K562 (cell line): Measurements from ENCODE around the gene CYP2R1. TPM values are rescaled to one million over a fixed set of nuclear protein-coding genes. Genes with fewer than 3 reads are reported as not detected.

Source experiments
- CHCHD3 ChIP-seq: fragments of 250-450 bp; sonication (Bioruptor Pico); IDR thresholded peaks from 2 replicates; pipeline ENCODE4 v2.1.2; 2022; ENCODE audit warnings: mild to moderate bottlenecking
- EP400 ChIP-seq: fragments of 450-650 bp; IDR thresholded peaks from 2 replicates; pipeline ENCODE4 v1.6.1; 2017; ENCODE audit warnings: antibody characterized with exemption, mild to moderate bottlenecking, moderate library complexity
- FOXA1 ChIP-seq: fragments of 450-650 bp; IDR thresholded peaks from 2 replicates; pipeline ENCODE4 v1.6.1; 2016; ENCODE audit warnings: mild to moderate bottlenecking, borderline replicate concordance
- HEY1 ChIP-seq: fragments of 250-450 bp; sonication (Bioruptor Pico); IDR thresholded peaks from 2 replicates; pipeline ENCODE4 v1.5.0; 2020; ENCODE audit warnings: mild to moderate bottlenecking, moderate library complexity, borderline replicate concordance
- MYNN ChIP-seq, 2 experiments: sonication (generic); formaldehyde crosslinking in 1 of 2; IDR thresholded peaks; 2 replicates each; pipeline versions ENCODE4 v1.5.0 to v1.6.1; 2016 to 2020; ENCODE audit warnings: antibody characterized with exemption in 1 of 2, missing genetic modification reagents in 1 of 2
- NCOA6 ChIP-seq: fragments of 450-650 bp; IDR thresholded peaks from 2 replicates; pipeline ENCODE4 v1.6.1; 2017; ENCODE audit warnings: mild to moderate bottlenecking
- NFRKB ChIP-seq: fragments of 450-650 bp; IDR thresholded peaks from 2 replicates; pipeline ENCODE4 v1.6.1; 2016; ENCODE audit warnings: low read depth
- PRDM10 ChIP-seq: fragments of 450-650 bp; IDR thresholded peaks from 2 replicates; pipeline ENCODE4 v1.6.1; 2018; ENCODE audit not compliant: partially characterized antibody
- RUNX1 ChIP-seq: sonication (generic); IDR thresholded peaks from 2 replicates; pipeline ENCODE4 v1.6.1; 2016; ENCODE audit warnings: antibody characterized with exemption, low read depth
- SMARCE1 ChIP-seq: fragments of 450-650 bp; IDR thresholded peaks from 2 replicates; pipeline ENCODE4 v1.7.1; 2016; ENCODE audit warnings: mild to moderate bottlenecking
- TFAP4 ChIP-seq: sonication (generic); formaldehyde crosslinking; IDR thresholded peaks from 2 replicates; pipeline ENCODE4 v1.8.0; 2022; ENCODE audit warnings: missing genetic modification reagents, mild to moderate bottlenecking, moderate library complexity, borderline replicate concordance
- TOE1 ChIP-seq, 2 experiments: fragments of 450-650 bp in 1 of 2; sonication (generic) in 1 of 2; formaldehyde crosslinking in 1 of 2; IDR thresholded peaks; 2 replicates each; pipeline versions ENCODE4 v1.7.1 to v1.8.0; 2016 to 2022; ENCODE audit warnings: borderline replicate concordance in 2 of 2, mild to moderate bottlenecking in 2 of 2, antibody characterized with exemption in 1 of 2, inconsistent platforms in 1 of 2, low read depth in 1 of 2, missing genetic modification reagents in 1 of 2, moderate library complexity in 1 of 2
- TRIM24 ChIP-seq, 2 experiments: fragments of 450-650 bp; IDR thresholded peaks; 2 replicates each; pipeline ENCODE4 v1.6.1; 2016
- ZNF584 ChIP-seq: fragments of 200-800 bp; sonication (Bioruptor generic); IDR thresholded peaks from 2 replicates; pipeline ENCODE4 v1.6.1; 2016; ENCODE audit warnings: low read depth, mild to moderate bottlenecking, missing genetic modification characterization, missing compliant biosample characterization
- ZNF586 ChIP-seq: fragments of 450-650 bp; formaldehyde crosslinking; conservative IDR thresholded peaks from 2 replicates; pipeline ENCODE4 v1.4.0; 2020; ENCODE audit warnings: mild to moderate bottlenecking, moderate library complexity
- polyA plus RNA-seq, 8 experiments: library from polyadenylated mRNA; depleted of rRNA in 4 of 8; stranded (reverse) in 5 of 8; unstranded in 3 of 8; fragments of >200 nt; fragmentation: Nextera tagmentation in 2 of 8; fragmentation: Illumina TruSeq in 1 of 8; extraction: Ambion mirVana in 2 of 8; extraction: Trizol in 1 of 8; gene quantifications; 2 replicates each; pipeline versions ENCODE4 v1.2.1 to v1.2.3, GENCODE V29; 2011 to 2014; ENCODE audit warnings: inconsistent platforms in 1 of 8, missing spikeins in 1 of 8
- total RNA-seq, 7 experiments: library from RNA; depleted of rRNA in 6 of 7; stranded (reverse); fragments of >200 nt in 6 of 7; fragmentation: Illumina TruSeq in 2 of 7; extraction: Trizol in 2 of 7; gene quantifications; 2 replicates each; pipeline versions ENCODE4 v1.2.1 to v1.2.3, GENCODE V29; 2011 to 2021; ENCODE audit warnings: low replicate concordance in 1 of 7
- TF ChIP-seq, protein P1 (sequence below): sonication (generic); formaldehyde crosslinking; IDR thresholded peaks from 2 replicates; pipeline ENCODE4 v1.8.0; 2022; ENCODE audit warnings: mild to moderate bottlenecking, missing genetic modification reagents
- TF ChIP-seq, protein P2 (sequence below), 2 experiments: fragments of 450-650 bp; conservative IDR thresholded peaks; 2 replicates each; pipeline ENCODE4 v1.6.1; 2017; ENCODE audit warnings: mild to moderate bottlenecking in 2 of 2, moderate library complexity in 2 of 2
- TF ChIP-seq, protein P3 (sequence below): fragments of 250-450 bp; sonication (Bioruptor Pico); IDR thresholded peaks from 2 replicates; pipeline ENCODE4 v1.8.0; 2022; ENCODE audit warnings: inconsistent platforms

The CYP2R1 gene
- total and polyA plus RNA-seq, 9 of the 15 experiments (the other 6 are each of a cell fraction or from before 2014, with no cell fraction given): 19.4 to 40.5 (median 29.4) TPM

GRCh38 chr11:14894657-14895598 lies 2.9 kb upstream of the CYP2R1 start (continued):
- no peak for TF ChIP-seq RUNX1
- TF ChIP-seq TFAP4: peak; percentile 31; the same call in 1 of the 2 replicates
- peak; percentile 97 for TF ChIP-seq MYNN (IDR thresholded peaks at IDR 0.05)
- TF ChIP-seq MYNN (CRISPR knock-in tag; IDR thresholded peaks at IDR 0.05): no peak
- no peak for TF ChIP-seq ZNF586
- TF ChIP-seq, protein P1, sequence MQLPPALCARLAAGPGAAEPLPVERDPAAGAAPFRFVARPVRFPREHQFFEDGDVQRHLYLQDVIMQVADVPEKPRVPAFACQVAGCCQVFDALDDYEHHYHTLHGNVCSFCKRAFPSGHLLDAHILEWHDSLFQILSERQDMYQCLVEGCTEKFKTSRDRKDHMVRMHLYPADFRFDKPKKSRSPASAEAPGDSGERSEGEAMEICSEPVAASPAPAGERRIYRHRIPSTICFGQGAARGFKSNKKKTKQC (CRISPR knock-in tag): no peak
- no peak for TF ChIP-seq CHCHD3 (CRISPR knock-in tag)
- no peak for TF ChIP-seq NCOA6
- TF ChIP-seq ZNF584 (CRISPR knock-in tag): peak; percentile 97
- TF ChIP-seq EP400: peak; percentile 89
- TF ChIP-seq SMARCE1: peak; percentile 55; the same call in 1 of the 2 replicates
- 0 out of 2 replicates have a peak, but pooled peaks have one; percentile 26 for TF ChIP-seq TOE1 (IDR thresholded peaks at IDR 0.05; ENCODE audit: borderline replicate concordance)
- no peak for TF ChIP-seq TOE1 (CRISPR knock-in tag; IDR thresholded peaks at IDR 0.05; ENCODE audit: borderline replicate concordance, low read depth)
- TF ChIP-seq, protein P2, sequence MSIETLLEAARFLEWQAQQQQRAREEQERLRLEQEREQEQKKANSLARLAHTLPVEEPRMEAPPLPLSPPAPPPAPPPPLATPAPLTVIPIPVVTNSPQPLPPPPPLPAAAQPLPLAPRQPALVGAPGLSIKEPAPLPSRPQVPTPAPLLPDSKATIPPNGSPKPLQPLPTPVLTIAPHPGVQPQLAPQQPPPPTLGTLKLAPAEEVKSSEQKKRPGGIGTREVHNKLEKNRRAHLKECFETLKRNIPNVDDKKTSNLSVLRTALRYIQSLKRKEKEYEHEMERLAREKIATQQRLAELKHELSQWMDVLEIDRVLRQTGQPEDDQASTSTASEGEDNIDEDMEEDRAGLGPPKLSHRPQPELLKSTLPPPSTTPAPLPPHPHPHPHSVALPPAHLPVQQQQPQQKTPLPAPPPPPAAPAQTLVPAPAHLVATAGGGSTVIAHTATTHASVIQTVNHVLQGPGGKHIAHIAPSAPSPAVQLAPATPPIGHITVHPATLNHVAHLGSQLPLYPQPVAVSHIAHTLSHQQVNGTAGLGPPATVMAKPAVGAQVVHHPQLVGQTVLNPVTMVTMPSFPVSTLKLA (conservative IDR thresholded peaks at IDR 0.05): no peak
- peak; percentile 87 for TF ChIP-seq NFRKB
- TF ChIP-seq PRDM10: no peak
- TF ChIP-seq, protein P3, sequence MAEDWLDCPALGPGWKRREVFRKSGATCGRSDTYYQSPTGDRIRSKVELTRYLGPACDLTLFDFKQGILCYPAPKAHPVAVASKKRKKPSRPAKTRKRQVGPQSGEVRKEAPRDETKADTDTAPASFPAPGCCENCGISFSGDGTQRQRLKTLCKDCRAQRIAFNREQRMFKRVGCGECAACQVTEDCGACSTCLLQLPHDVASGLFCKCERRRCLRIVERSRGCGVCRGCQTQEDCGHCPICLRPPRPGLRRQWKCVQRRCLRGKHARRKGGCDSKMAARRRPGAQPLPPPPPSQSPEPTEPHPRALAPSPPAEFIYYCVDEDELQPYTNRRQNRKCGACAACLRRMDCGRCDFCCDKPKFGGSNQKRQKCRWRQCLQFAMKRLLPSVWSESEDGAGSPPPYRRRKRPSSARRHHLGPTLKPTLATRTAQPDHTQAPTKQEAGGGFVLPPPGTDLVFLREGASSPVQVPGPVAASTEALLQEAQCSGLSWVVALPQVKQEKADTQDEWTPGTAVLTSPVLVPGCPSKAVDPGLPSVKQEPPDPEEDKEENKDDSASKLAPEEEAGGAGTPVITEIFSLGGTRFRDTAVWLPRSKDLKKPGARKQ (CRISPR knock-in tag): no peak
- TF ChIP-seq HEY1 (CRISPR knock-in tag): no peak
- peak; percentile 91 to 95 for TF ChIP-seq TRIM24 (IDR thresholded peaks at IDR 0.05)
- no peak for TF ChIP-seq FOXA1
